Hematopoietic multipotent progenitor cell treated with erythropoietin and hydrocortisone succinate and interleukin-3 and kit ligand, for 17 days (in vitro differentiated cells): ENCODE data around the gene LINGO3.

ENCODE experiments used
- DNase-seq: peaks from one replicate; pipeline ENCODE4 v3.0.0-alpha.2; 2015; ENCODE audit warnings: low spot score

Gene LINGO3

GRCh38 chr19:2339644-2340310 lies 31.8 kb upstream of the LINGO3 start:
- no peak for DNase-seq

- no peak for DNase-seq
These were observed 31.0 kb upstream of the LINGO3 start for GRCh38 chr19:2338751-2339643.

- no peak for DNase-seq
These were observed 30.2 kb upstream of the LINGO3 start for GRCh38 chr19:2338055-2338615.

- DNase-seq: no peak
These were observed 29.4 kb upstream of the LINGO3 start for GRCh38 chr19:2337329-2337707.

- no peak for DNase-seq
These were observed 28.8 kb upstream of the LINGO3 start for GRCh38 chr19:2336528-2337328.

- DNase-seq: no peak
These were observed 27.9 kb upstream of the LINGO3 start for GRCh38 chr19:2335848-2336247.

GRCh38 chr19:2334986-2335846 lies 27.3 kb upstream of the LINGO3 start:
- peak; percentile 24 for DNase-seq

- no peak for DNase-seq
These were observed 26.5 kb upstream of the LINGO3 start for GRCh38 chr19:2334426-2334825.

- DNase-seq: no peak
These were observed 25.9 kb upstream of the LINGO3 start for GRCh38 chr19:2333807-2334211.

GRCh38 chr19:2333027-2333806 lies 25.3 kb upstream of the LINGO3 start:
- DNase-seq: no peak

- DNase-seq: no peak
These were observed 24.5 kb upstream of the LINGO3 start for GRCh38 chr19:2332341-2333026.

- DNase-seq: no peak
These were observed 23.8 kb upstream of the LINGO3 start for GRCh38 chr19:2331601-2332246.

- DNase-seq: no peak
These were observed 22.8 kb upstream of the LINGO3 start for GRCh38 chr19:2330632-2331284.

- no peak for DNase-seq
These were observed 22.3 kb upstream of the LINGO3 start for GRCh38 chr19:2330255-2330631.

GRCh38 chr19:2329501-2329916 lies 21.6 kb upstream of the LINGO3 start:
- DNase-seq: no peak

GRCh38 chr19:2329149-2329478 lies 21.2 kb upstream of the LINGO3 start:
- DNase-seq: no peak

GRCh38 chr19:2328401-2329148 lies 20.6 kb upstream of the LINGO3 start, which contains the start of the genes LSM7 and SPPL2B:
Gene LSM7, minus strand, starts transcription at chr19:2328586. Its CDS starts 20 bp downstream, at chr19:2328566.
Gene SPPL2B, plus strand, starts transcription at chr19:2328684. Its CDS starts 26 bp downstream, at chr19:2328710.
- DNase-seq: peak; percentile 94
